Sigmoid colon (tissue), 7 donors: ENCODE measurements around the gene LMO2. TPM values are rescaled to one million over a fixed set of nuclear protein-coding genes. Genes with fewer than 3 reads are reported as not detected.

Source experiments
- DNase-seq: peaks from one replicate; pipeline ENCODE4 v3.0.0-alpha.2; 2019
- H3K27ac ChIP-seq, 4 donors: fragments of 200-600 bp; sonication (generic); one replicate each; pipeline ENCODE4 v1.5.1; 2016 to 2019; ENCODE audit warnings: mild to moderate bottlenecking in 1 of 4
- H3K27me3 ChIP-seq, 3 donors: fragments of 200-600 bp; sonication (generic); one replicate each; pipeline ENCODE4 v1.5.1; 2019; ENCODE audit warnings: mild to moderate bottlenecking in 1 of 3
- H3K36me3 ChIP-seq, 4 donors: fragments of 200-600 bp; sonication (generic); one replicate each; pipeline ENCODE4 v1.5.1; 2016 to 2019
- H3K4me1 ChIP-seq, 4 donors: fragments of 200-600 bp; sonication (generic); one replicate each; pipeline ENCODE4 v1.5.1; 2017 to 2019
- H3K4me3 ChIP-seq, 4 donors: fragments of 200-600 bp; sonication (generic); one replicate each; pipeline ENCODE4 v1.5.1; 2017 to 2019; ENCODE audit warnings: mild to moderate bottlenecking in 2 of 4, moderate library complexity in 1 of 4
- H3K9me3 ChIP-seq, 4 donors: fragments of 200-600 bp in 3 of 4; sonication (generic) in 3 of 4; one replicate each; pipeline versions ENCODE4 v1.5.1 to v1.6.1; 2013 to 2019
- CTCF ChIP-seq, 4 experiments: fragments of 450-650 bp in 3 of 4; fragments of 200-600 bp in 1 of 4; IDR thresholded peaks; one replicate each; pipeline ENCODE4 v1.5.1; 2016 to 2019; ENCODE audit warnings: antibody characterized with exemption in 4 of 4, mild to moderate bottlenecking in 3 of 4, moderate library complexity in 2 of 4
- EP300 ChIP-seq, 4 donors: sonication (generic); formaldehyde crosslinking; IDR thresholded peaks; one replicate each; pipeline ENCODE4 v1.6.1; 2017; ENCODE audit warnings: antibody characterized with exemption in 4 of 4
- POLR2A ChIP-seq, 2 donors: fragments of 450-650 bp; IDR thresholded peaks; one replicate each; pipeline ENCODE4 v1.6.1; 2016; ENCODE audit warnings: antibody characterized with exemption in 2 of 2, mild to moderate bottlenecking in 2 of 2, moderate library complexity in 2 of 2
- POLR2AphosphoS5 ChIP-seq, 4 donors: sonication (generic); formaldehyde crosslinking; IDR thresholded peaks; one replicate each; pipeline ENCODE4 v1.6.1; 2017; ENCODE audit warnings: antibody characterized with exemption in 4 of 4
- whole genome bisulfite sequencing, 2 donors: extraction: QIAGEN DNeasy Blood & Tissue Kit; methylation state at CpG; one replicate each; pipeline ENCODE4 v1.1.7; 2013; 5-methylcytosine and 5-hydroxymethylcytosine counted together
- intact Hi-C: fragments of 100-400 bp; cut with DNase I; formaldehyde crosslinking; loops from one replicate; pipeline ENCODE4 v1.15.1; 2023
- polyA plus RNA-seq, 3 donors: library from polyadenylated mRNA; stranded (reverse); fragments of 200-250 nt; gene quantifications; one replicate each; pipeline ENCODE4 v1.2.3, GENCODE V29; 2013
- total RNA-seq, 4 donors: library from RNA; depleted of rRNA; stranded (reverse); fragments of >200 nt; gene quantifications; one replicate each; pipeline ENCODE4 v1.1.0, GENCODE V29; 2016
- donor health status: healthy with polysubstance abuse.
- donor health status: Bipolar disorder and iron deficiency.
- donor health status: healthy.

Gene LMO2
- total and polyA plus RNA-seq, 7 donors = 4.9 to 19.8 (median 12.3) TPM

GRCh38 chr11:33880979-33881378 lies 10.9 kb downstream of the LMO2 start:
- no peak for DNase-seq
- intact Hi-C loops = no loop called here
- whole genome bisulfite sequencing, 2 donors = 77 to 88% methylated on average over 7 of the region's 7 CpGs
- H3K27ac ChIP-seq = no peak overlapping the region
- peaks cover 0 to 13% (median 0%) of the 10 kb centered on the region in 3 donors for H3K27me3 ChIP-seq
- no peaks in the 10 kb centered on the region for H3K4me1 ChIP-seq
- no peaks in the 10 kb centered on the region for H3K9me3 ChIP-seq
- TF ChIP-seq EP300 (IDR thresholded peaks at IDR 0.05) = no peak
- H3K4me3 ChIP-seq = no peak overlapping the region
- H3K36me3 ChIP-seq = no peaks in the 10 kb centered on the region

- no peak for DNase-seq
- no peaks in the 10 kb centered on the region for H3K9me3 ChIP-seq
- H3K36me3 ChIP-seq = no peaks in the 10 kb centered on the region
- H3K4me1 ChIP-seq = no peaks in the 10 kb centered on the region
- TF ChIP-seq POLR2A (IDR thresholded peaks at IDR 0.05) (no peak), EP300 (IDR thresholded peaks at IDR 0.05) (no peak), CTCF (IDR thresholded peaks at IDR 0.05) (no peak), POLR2AphosphoS5 (IDR thresholded peaks at IDR 0.05) (no peak)
- intact Hi-C loops = no loop called here
- no peak overlapping the region for H3K4me3 ChIP-seq
- 84 to 92% methylated on average over 9 of the region's 9 CpGs for WGBS, 2 donors
- no peak overlapping the region for H3K27ac ChIP-seq
- H3K27me3 ChIP-seq = peaks cover 0 to 16% (median 0%) of the 10 kb centered on the region in 3 donors
Measured at GRCh38 chr11:33879375-33879774, 12.5 kb downstream of the LMO2 start.

GRCh38 chr11:33877038-33877437 lies 14.8 kb downstream of the LMO2 start:
- H3K4me3 ChIP-seq = no peak overlapping the region
- 76 to 78% methylated on average over 3 of the region's 3 CpGs for WGBS, 2 donors
- H3K27ac ChIP-seq = no peak overlapping the region
- H3K27me3 ChIP-seq = peaks cover 0 to 35% (median 10%) of the 10 kb centered on the region in 3 donors
- no peak for TF ChIP-seq CTCF (IDR thresholded peaks at IDR 0.05)
- TF ChIP-seq EP300 (IDR thresholded peaks at IDR 0.05) = no peak
- no peak for TF ChIP-seq POLR2AphosphoS5 (IDR thresholded peaks at IDR 0.05)
- no peak for TF ChIP-seq POLR2A (IDR thresholded peaks at IDR 0.05)
- no peak for DNase-seq
- intact Hi-C loops = no loop called here
- H3K36me3 ChIP-seq = no peaks in the 10 kb centered on the region
- H3K4me1 ChIP-seq = no peaks in the 10 kb centered on the region
- H3K9me3 ChIP-seq = no peaks in the 10 kb centered on the region

- 87 to 92% methylated on average over 2 of the region's 2 CpGs for WGBS, 2 donors
- no peak for TF ChIP-seq EP300 (IDR thresholded peaks at IDR 0.05)
- no peak for TF ChIP-seq CTCF (IDR thresholded peaks at IDR 0.05)
- no peak for TF ChIP-seq POLR2AphosphoS5 (IDR thresholded peaks at IDR 0.05)
- no peak for TF ChIP-seq POLR2A (IDR thresholded peaks at IDR 0.05)
- no peaks in the 10 kb centered on the region for H3K36me3 ChIP-seq
- peaks cover 0 to 4% (median 2%) of the 10 kb centered on the region in 4 donors for H3K4me1 ChIP-seq
- intact Hi-C loops = no loop called here
- no peak overlapping the region for H3K27ac ChIP-seq
- no peak for DNase-seq
- H3K27me3 ChIP-seq = peaks cover under 1 to 46% (median 19%) of the 10 kb centered on the region in 3 donors
- H3K9me3 ChIP-seq = no peaks in the 10 kb centered on the region
- H3K4me3 ChIP-seq = no peak overlapping the region
Measured at GRCh38 chr11:33875621-33876294, 16.1 kb downstream of the LMO2 start.

- no peak for DNase-seq
- no peak for TF ChIP-seq EP300 (IDR thresholded peaks at IDR 0.05)
- no peak for TF ChIP-seq CTCF (IDR thresholded peaks at IDR 0.05)
- no peak for TF ChIP-seq POLR2AphosphoS5 (IDR thresholded peaks at IDR 0.05)
- TF ChIP-seq POLR2A (IDR thresholded peaks at IDR 0.05) = no peak
- Histone ChIP-seq H3K4me1 (peaks cover 0 to 12% (median 8%) of the 10 kb centered on the region in 4 donors), H3K36me3 (no peaks in the 10 kb centered on the region), H3K4me3 (no peak overlapping the region), H3K27ac (no peak overlapping the region), H3K27me3 (peaks cover 3 to 54% (median 23%) of the 10 kb centered on the region in 3 donors), H3K9me3 (no peaks in the 10 kb centered on the region)
- intact Hi-C loops = loop anchor here (5.0 kb wide), 2 partner anchors 92 to 287 kb away; no protein-coding TSS in a partner anchor
- WGBS, 2 donors = 82 to 85% methylated on average over 12 of the region's 12 CpGs
Measured at GRCh38 chr11:33874910-33875490, 16.9 kb downstream of the LMO2 start.
